Measurements from ENCODE around the gene TMEM53. TPM values are rescaled to one million over a fixed set of nuclear protein-coding genes. Genes with fewer than 3 reads are reported as not detected.

The TMEM53 gene
- total RNA-seq, 1 experiment from 2014 or later: 22.9 TPM

GRCh38 chr1:44720281-44720680 is 46.0 kb upstream of the TMEM53 start:
- H3K4me1 ChIP-seq (ENCODE audit: control insufficient read depth, insufficient read depth, low read length): peaks cover 7% of the 10 kb centered on the region
- DNase-seq (ENCODE audit: low read depth, low spot score) (no peak), ATAC-seq (no peak)
- H3K36me3 ChIP-seq (ENCODE audit: control insufficient read depth, insufficient read depth, low read length): no peaks in the 10 kb centered on the region
- H3K27me3 ChIP-seq (ENCODE audit: control insufficient read depth, insufficient read depth, low read length): peaks cover 3% of the 10 kb centered on the region; the same call in 1 of the 2 replicates
- ChIA-PET POLR2A (no interaction called here), CTCF (interaction anchor here (0.7 kb wide), 2 partner anchors 67 to 288 kb away, joined by 12 read pairs; no protein-coding TSS in a partner anchor)
- intact Hi-C loops (cut with micrococcal nuclease; ENCODE audit: unreplicated experiment) (no loop called here), in situ Hi-C loops (cut with HindIII; ENCODE audit: low pct_unique_long_range_greater_than_20kb, low sequenced_read_pairs) (no loop called here)
- no peak overlapping the region for H3K27ac ChIP-seq (ENCODE audit: low read length)
- TF ChIP-seq TCF7L2 (IDR thresholded peaks at IDR 0.05; ENCODE audit: low read depth, low read length) (no peak), POLR2AphosphoS5 (IDR thresholded peaks at IDR 0.05; ENCODE audit: low read depth, low read length) (no peak), REST (IDR thresholded peaks at IDR 0.05; ENCODE audit: insufficient read depth in 1 of 2, low read depth in 2 of 2, low read length in 1 of 2) (no peak), CTCF (IDR thresholded peaks at IDR 0.05) (no peak), SIN3A (IDR thresholded peaks at IDR 0.05; ENCODE audit: borderline replicate concordance, insufficient read depth, low read depth, low read length) (no peak)
- BruUV-seq (replicated peaks): no TSS peak
- no peaks in the 10 kb centered on the region for H3K9me3 ChIP-seq (ENCODE audit: control insufficient read depth, insufficient read depth, low read depth, low read length)
- no peak overlapping the region for H3K4me3 ChIP-seq (ENCODE audit: low read depth in 2 of 2, low read length in 2 of 2)

- in situ Hi-C loops (cut with HindIII; ENCODE audit: low pct_unique_long_range_greater_than_20kb, low sequenced_read_pairs): no loop called here
- Histone ChIP-seq H3K27ac (ENCODE audit: low read length) (no peak overlapping the region), H3K36me3 (ENCODE audit: control insufficient read depth, insufficient read depth, low read length) (no peaks in the 10 kb centered on the region), H3K4me3 (ENCODE audit: low read depth in 2 of 2, low read length in 2 of 2) (no peak overlapping the region), H3K27me3 (ENCODE audit: control insufficient read depth, insufficient read depth, low read length) (peaks cover 3% of the 10 kb centered on the region; the same call in 1 of the 2 replicates), H3K4me1 (ENCODE audit: control insufficient read depth, insufficient read depth, low read length) (peaks cover 7% of the 10 kb centered on the region), H3K9me3 (ENCODE audit: control insufficient read depth, insufficient read depth, low read depth, low read length) (no peaks in the 10 kb centered on the region)
- CTCF ChIA-PET: interaction anchor here (0.7 to 0.8 kb wide), 2 partner anchors 76 to 289 kb away, joined by 12 to 15 read pairs; no protein-coding TSS in a partner anchor
- BruUV-seq (replicated peaks): no TSS peak
- ATAC-seq: no peak
- POLR2A ChIA-PET: no interaction called here
- intact Hi-C loops (cut with micrococcal nuclease; ENCODE audit: unreplicated experiment): no loop called here
- TF ChIP-seq CTCF (IDR thresholded peaks at IDR 0.05): no peak
- no peak for DNase-seq (ENCODE audit: low read depth, low spot score)
Measured at GRCh38 chr1:44719318-44719717, 45.0 kb upstream of the TMEM53 start.
